NCI-H510A (cell line): ENCODE data around the gene RFX1.
A peak's percentile ranks its signal among the peaks of the same experiment; 100 is the strongest.
"Not testable (repeated sequence)": the region's sequence is repeated elsewhere in the genome, so short reads cannot be mapped to it uniquely, and the experiment has no call there.

Experiments
- DNase-seq: peaks from one replicate; lab custom pipeline; 2025; lab: John Stamatoyannopoulos, UW

Gene RFX1

GRCh38 chr19:14027856-14028450, 21.8 kb upstream of the RFX1 start, which contains the start of gene RLN3:
Gene RLN3 (plus strand): TSS chr19:14028148. CDS start chr19:14028205, 57 bp downstream.
- no peak for DNase-seq

- DNase-seq, result not testable (repeated sequence)
These were observed 20.6 kb upstream of the RFX1 start for GRCh38 chr19:14026652-14027192.

GRCh38 chr19:14023404-14024235, 17.5 kb upstream of the RFX1 start:
- no peak for DNase-seq

- DNase-seq, result no peak
These were observed 16.3 kb upstream of the RFX1 start for GRCh38 chr19:14022469-14022868.

- no peak for DNase-seq
These were observed 15.4 kb upstream of the RFX1 start for GRCh38 chr19:14021474-14021873.

GRCh38 chr19:14019739-14020138, 13.6 kb upstream of the RFX1 start:
- not testable (repeated sequence) for DNase-seq

GRCh38 chr19:14019100-14019499, 13.0 kb upstream of the RFX1 start:
- no peak for DNase-seq

- no peak for DNase-seq
These were observed 9.5 kb upstream of the RFX1 start for GRCh38 chr19:14015524-14016035.

GRCh38 chr19:14012378-14012915, 6.3 kb upstream of the RFX1 start:
- no peak for DNase-seq

GRCh38 chr19:14006766-14007562, 844 bp upstream of the RFX1 start:
- DNase-seq, result peak; percentile 86

- DNase-seq, result peak; percentile 66
These were observed 603 bp downstream of the RFX1 start for GRCh38 chr19:14005349-14006084.

GRCh38 chr19:14004619-14005348, 1.3 kb downstream of the RFX1 start:
- DNase-seq, result no peak

- DNase-seq, result no peak
These were observed 2.7 kb downstream of the RFX1 start for GRCh38 chr19:14003251-14004055.

GRCh38 chr19:14002571-14003250, 3.4 kb downstream of the RFX1 start:
- DNase-seq, result no peak

GRCh38 chr19:14000691-14001375, 5.3 kb downstream of the RFX1 start:
- no peak for DNase-seq

GRCh38 chr19:13999085-13999484, 7.0 kb downstream of the RFX1 start:
- no peak for DNase-seq

- DNase-seq, result no peak
These were observed 7.7 kb downstream of the RFX1 start for GRCh38 chr19:13998426-13998825.

- no peak for DNase-seq
These were observed 8.5 kb downstream of the RFX1 start for GRCh38 chr19:13997631-13997962.
